Measurements from ENCODE around the gene SERTAD3.
A peak's percentile ranks its signal among the peaks of the same experiment; 100 is the strongest.

The SERTAD3 gene

DNA sequence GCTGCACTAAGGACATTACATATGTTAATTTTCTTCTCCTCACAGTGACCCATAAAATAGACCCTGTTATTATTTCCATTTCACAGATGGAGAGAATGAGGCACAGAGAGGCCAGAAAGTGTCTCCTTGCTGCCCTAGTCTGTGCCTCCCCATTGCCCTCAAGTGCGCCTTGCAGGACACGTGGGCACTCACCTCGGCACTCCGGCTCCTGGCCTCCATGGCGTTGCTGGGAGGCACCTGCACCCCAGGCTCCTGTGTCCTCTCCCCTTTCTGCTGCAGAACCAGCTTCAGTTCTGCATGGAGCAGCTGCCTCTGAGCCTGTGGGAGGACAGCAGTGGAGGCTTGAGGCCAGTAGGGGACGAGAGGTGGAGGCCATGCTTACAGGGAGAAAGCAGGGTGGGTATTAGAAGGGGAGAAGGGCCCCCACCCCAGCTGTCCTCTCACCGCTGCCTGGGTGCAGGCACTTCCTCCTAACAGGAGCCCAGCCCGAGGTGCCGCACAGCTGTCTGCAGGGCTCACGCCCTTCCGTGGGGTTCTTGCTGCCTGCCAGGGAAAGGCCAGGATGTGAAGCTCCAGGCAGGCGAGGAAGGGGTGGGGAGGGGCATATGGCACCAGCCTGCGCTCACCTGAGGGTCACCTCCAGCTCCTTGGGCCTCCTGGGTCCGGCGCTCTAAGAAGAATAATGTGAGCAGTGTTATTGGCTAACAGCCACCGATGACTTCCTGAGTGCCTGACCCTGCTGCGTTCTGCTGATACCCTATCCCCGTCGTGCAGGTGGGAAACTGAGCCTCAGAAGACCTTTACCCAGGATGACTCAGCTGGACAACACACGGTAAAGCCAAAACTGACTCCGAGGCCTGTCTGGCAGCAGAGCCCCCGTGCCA lies 36.2 kb downstream of the SERTAD3 start:
- DNase-seq, result no peak

DNA sequence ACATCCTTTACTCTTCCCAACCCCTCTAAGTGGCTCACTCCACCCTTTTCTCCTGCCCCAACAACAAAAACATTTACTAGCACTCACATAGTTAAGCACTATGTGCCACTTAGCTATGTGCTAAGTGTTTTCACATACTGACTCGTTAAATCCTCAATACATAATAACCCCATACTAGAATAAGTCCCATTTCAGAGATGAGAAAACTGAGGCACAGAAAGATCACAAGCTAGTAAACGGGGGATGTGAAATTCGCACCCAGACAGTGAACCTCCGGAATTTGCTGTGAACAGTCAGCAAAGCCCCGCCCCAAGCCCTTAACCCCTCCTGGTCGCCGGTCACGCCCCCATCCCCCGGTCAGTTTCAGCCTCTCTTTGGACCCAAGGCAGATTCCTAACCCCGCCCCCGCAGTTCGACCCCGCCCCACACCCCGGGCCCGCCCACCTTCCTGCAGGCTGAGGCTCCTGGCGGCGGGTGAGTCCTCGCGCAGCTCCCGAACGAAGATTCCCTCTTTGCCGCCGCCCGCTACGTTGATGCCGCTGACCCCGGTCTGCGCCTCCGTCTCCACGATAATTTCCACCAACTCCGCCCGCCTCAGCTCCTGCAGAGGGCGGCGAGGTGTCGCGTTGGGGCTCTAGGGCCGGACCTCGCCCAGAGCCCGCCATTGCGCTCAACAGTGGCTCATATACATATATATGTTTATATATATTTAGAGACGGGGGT lies 40.7 kb downstream of the SERTAD3 start:
- DNase-seq, result peak; percentile 56

DNA sequence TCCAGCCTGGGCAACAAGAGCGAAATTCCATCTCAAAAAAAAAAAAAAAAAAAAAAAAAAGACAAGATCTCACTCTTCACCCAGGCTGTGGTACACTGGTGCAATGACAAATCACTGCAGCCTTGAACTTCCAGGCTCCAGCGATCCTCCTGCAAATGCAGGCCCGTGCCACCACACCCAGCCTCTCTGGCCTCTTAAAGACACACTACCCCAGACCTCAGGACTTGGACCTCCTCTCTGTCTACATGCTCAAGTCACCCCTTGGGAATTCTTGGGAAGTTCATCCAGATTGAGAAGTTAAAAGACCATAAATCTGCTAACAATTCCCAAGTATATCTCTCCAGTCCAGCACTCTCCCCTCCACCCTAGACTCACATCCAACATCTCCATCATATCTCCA lies 43.6 kb downstream of the SERTAD3 start:
- DNase-seq, result no peak

DNA sequence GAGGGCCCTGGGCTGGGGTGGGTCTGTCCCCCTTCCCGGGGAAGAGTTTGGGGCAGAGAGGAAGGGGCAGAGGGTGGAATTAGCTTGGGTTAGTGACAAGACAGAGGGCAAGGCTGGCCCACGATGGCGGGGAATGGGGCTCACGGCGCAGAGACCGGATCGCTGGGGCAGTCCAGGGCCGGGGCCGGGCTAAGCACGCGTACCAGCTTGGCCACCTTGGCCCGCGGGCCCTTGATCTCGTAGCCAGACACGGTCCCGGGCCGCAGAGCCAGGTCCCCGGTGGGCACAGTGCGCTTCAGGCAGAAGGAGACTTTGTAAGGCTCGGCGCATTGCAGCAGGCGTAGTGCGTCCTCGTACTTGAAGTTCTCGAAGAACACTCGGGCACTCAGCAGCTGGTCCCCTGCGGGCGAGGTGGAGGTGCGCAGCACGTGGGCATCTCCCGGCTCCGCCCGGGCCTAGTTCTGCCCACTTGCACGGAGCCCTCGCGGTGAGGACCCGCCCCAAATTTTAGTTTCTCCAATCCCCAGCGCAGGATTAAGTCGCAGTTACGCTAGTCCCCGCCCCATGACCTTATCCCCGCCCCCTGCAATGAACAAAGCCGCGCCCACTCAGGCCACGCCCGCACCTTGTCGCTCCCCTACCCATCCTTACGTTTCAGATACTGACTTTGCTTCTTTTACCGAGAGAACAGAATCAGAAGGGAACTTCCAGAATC lies 45.6 kb downstream of the SERTAD3 start:
- DNase-seq, result no peak

DNA sequence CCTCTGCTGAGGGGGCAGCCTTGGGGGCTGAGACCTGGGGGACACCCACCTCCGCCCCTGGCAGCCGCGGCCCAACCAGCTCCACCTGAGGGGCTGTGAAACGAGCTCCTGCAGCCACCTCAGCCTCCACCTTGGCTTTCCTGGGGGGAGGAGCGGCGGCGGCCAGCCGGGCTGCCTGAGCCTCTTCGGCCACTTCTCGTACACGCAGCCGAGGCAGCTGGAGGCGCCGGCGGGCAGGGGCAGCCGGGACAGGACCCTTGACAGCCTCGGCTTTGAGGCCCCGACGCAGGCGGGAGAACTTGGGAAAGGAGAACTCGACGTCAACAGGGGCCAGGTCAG lies 46.6 kb downstream of the SERTAD3 start:
- no peak for DNase-seq

- no peak for DNase-seq
Observed at GRCh38 chr19:40396886-40397567, 47.1 kb downstream of the SERTAD3 start.

DNA sequence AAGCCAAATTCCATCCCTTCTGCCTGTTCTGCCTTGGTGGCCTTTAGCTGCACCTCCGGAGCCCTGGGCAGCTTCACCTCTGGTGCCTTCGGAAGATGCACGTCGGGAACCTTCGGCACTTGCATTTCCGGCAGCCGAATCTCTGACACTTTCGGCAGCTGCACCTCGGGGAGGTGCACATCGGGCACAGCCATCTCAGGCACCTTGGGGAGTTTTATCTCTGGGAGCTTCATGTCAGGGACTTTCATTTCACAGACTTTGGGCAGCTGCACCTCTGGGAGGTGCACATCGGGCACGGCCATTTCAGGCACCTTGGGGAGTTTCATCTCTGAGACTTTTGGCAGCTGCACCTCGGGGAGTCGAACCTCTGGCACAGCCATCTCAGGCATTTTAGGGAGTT lies 48.2 kb downstream of the SERTAD3 start:
- DNase-seq, result no peak

GRCh38 chr19:40394816-40395210 lies 49.3 kb downstream of the SERTAD3 start:
- DNase-seq, result no peak

DNA sequence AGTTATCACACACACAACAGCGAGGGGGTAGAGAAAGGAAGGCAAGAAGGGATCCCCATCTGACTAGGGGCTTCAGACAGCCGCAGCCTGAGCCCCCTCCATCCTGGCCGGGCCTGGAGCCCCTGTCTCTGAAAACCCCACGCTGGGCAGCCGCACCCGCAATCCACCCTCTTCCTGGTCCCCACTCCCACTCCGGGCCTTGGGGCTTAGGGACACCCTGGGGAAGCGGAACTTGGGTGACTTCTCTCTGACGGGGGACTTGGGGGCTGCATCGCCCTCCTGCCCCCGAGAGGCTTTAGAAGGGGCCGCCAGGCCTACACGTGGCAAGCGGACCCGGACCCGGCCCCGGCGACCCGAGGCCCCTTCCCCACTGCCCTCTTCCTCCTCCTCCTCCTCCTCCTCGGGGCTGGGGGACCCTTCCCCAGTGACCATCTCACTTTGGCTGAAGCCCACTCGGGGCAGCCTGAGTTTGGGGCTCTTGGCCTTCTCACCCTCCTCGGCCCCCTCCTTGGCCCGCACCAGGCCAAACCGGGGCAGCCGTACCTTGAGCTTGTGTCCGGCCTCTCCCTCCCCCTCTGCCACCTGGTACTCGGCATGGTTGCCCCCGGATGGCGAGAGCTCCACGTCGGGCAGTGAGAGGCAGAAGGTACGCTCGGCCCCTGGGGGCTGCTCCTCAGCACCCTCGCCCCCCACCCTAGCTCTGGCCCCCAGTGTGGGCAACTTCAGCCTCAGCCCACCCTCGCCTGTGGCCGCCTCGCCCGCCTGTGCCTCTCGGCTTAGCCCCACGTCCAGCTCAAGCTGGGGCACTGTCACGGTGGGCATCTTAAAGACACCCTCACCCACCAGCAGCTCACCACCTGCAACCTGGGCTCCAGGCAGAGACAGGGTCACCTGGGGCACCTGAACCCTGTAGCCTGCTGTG lies 50.0 kb downstream of the SERTAD3 start:
- DNase-seq, result no peak

- no peak for DNase-seq
Observed at GRCh38 chr19:40392894-40393517, 51.1 kb downstream of the SERTAD3 start.

- DNase-seq, result no peak
Observed at GRCh38 chr19:40392123-40392522, 52.0 kb downstream of the SERTAD3 start.
